RWPE2 (cell line): ENCODE results near the gene GSN.
A peak's percentile ranks its signal among the peaks of the same experiment; 100 is the strongest.

Experiments
- ATAC-seq: fragments of 200-7000 bp; cut with Tn5 transposase; 3 replicates; pipeline ENCODE4 v1.9.1; 2021; ENCODE audit warnings: low read depth
- DNase-seq: peaks from one replicate; pipeline ENCODE4 v3.0.0-alpha.2; 2020; ENCODE audit warnings: low spot score
- H3K27ac ChIP-seq: fragments of 450-650 bp; 2 replicates; pipeline ENCODE4 v1.5.1; 2017; ENCODE audit warnings: mild to moderate bottlenecking; ENCODE audit not compliant: poor library complexity, severe bottlenecking
- H3K27me3 ChIP-seq: fragments of 250-450 bp; sonication (Bioruptor Pico); 2 replicates; pipeline ENCODE4 v1.5.1; 2021; ENCODE audit warnings: mild to moderate bottlenecking, moderate library complexity; ENCODE audit not compliant: insufficient read depth, poor library complexity, severe bottlenecking
- H3K36me3 ChIP-seq: fragments of 250-450 bp; sonication (Bioruptor Pico); 2 replicates; pipeline ENCODE4 v1.5.1; 2020; ENCODE audit warnings: low read depth, mild to moderate bottlenecking, moderate library complexity
- H3K4me1 ChIP-seq: fragments of 250-450 bp; sonication (Bioruptor Pico); 2 replicates; pipeline ENCODE4 v1.5.1; 2021; ENCODE audit warnings: mild to moderate bottlenecking, moderate library complexity; ENCODE audit not compliant: insufficient read depth, poor library complexity, severe bottlenecking
- H3K4me3 ChIP-seq: fragments of 250-450 bp; sonication (Bioruptor Pico); 2 replicates; pipeline ENCODE4 v1.5.1; 2021; ENCODE audit warnings: mild to moderate bottlenecking, moderate library complexity; ENCODE audit not compliant: severe bottlenecking
- H3K9me3 ChIP-seq: fragments of 250-450 bp; sonication (Bioruptor Pico); 2 replicates; pipeline ENCODE4 v1.5.1; 2021; ENCODE audit warnings: mild to moderate bottlenecking, moderate library complexity; ENCODE audit not compliant: severe bottlenecking
- CTCF ChIP-seq: fragments of 450-650 bp; IDR thresholded peaks from one replicate; pipeline ENCODE4 v1.5.1; 2017; ENCODE audit warnings: mild to moderate bottlenecking, moderate library complexity; ENCODE audit not compliant: poor library complexity, severe bottlenecking

The GSN gene

GRCh38 chr9:121364886-121365285 lies 96.9 kb downstream of the GSN start:
- no peak for DNase-seq
- TF ChIP-seq CTCF: no peak
- Histone ChIP-seq H3K4me1 (peaks cover 78% of the 10 kb centered on the region), H3K27ac (peak overlapping the region; percentile 77), H3K27me3 (no peaks in the 10 kb centered on the region), H3K9me3 (no peaks in the 10 kb centered on the region), H3K36me3 (peaks cover 41% of the 10 kb centered on the region), H3K4me3 (no peak overlapping the region)
- ATAC-seq: no peak

GRCh38 chr9:121365564-121365963 lies 97.6 kb downstream of the GSN start:
- no peaks in the 10 kb centered on the region for H3K27me3 ChIP-seq
- TF ChIP-seq CTCF: no peak
- no peaks in the 10 kb centered on the region for H3K9me3 ChIP-seq
- ATAC-seq (no peak), DNase-seq (no peak)
- peaks cover 34% of the 10 kb centered on the region for H3K36me3 ChIP-seq
- H3K4me3 ChIP-seq: no peak overlapping the region
- peak overlapping the region; percentile 77 for H3K27ac ChIP-seq
- H3K4me1 ChIP-seq: peaks cover 71% of the 10 kb centered on the region

GRCh38 chr9:121366611-121367192 lies 98.7 kb downstream of the GSN start:
- TF ChIP-seq CTCF: no peak
- ATAC-seq (no peak), DNase-seq (no peak)
- Histone ChIP-seq H3K9me3 (no peaks in the 10 kb centered on the region), H3K36me3 (peaks cover 33% of the 10 kb centered on the region), H3K4me3 (no peak overlapping the region), H3K27me3 (no peaks in the 10 kb centered on the region), H3K27ac (peak overlapping the region; percentile 95), H3K4me1 (peaks cover 63% of the 10 kb centered on the region)

GRCh38 chr9:121367306-121368137 lies 99.6 kb downstream of the GSN start:
- no peak for DNase-seq
- peaks cover 66% of the 10 kb centered on the region for H3K4me1 ChIP-seq
- no peaks in the 10 kb centered on the region for H3K9me3 ChIP-seq
- H3K4me3 ChIP-seq: peak overlapping the region; percentile 11
- ATAC-seq: no peak
- no peaks in the 10 kb centered on the region for H3K27me3 ChIP-seq
- peaks cover 33% of the 10 kb centered on the region for H3K36me3 ChIP-seq
- no peak for TF ChIP-seq CTCF
- peak overlapping the region; percentile 95 for H3K27ac ChIP-seq

- H3K4me3 ChIP-seq: peak overlapping the region; percentile 11
- peaks cover 33% of the 10 kb centered on the region for H3K36me3 ChIP-seq
- H3K4me1 ChIP-seq: peaks cover 66% of the 10 kb centered on the region
- no peaks in the 10 kb centered on the region for H3K9me3 ChIP-seq
- DNase-seq (no peak), ATAC-seq (no peak)
- H3K27ac ChIP-seq: peak overlapping the region; percentile 95
- no peaks in the 10 kb centered on the region for H3K27me3 ChIP-seq
- TF ChIP-seq CTCF: no peak
Measured at GRCh38 chr9:121368138-121368522, 100.2 kb downstream of the GSN start.
